Naive thymus-derived CD4-positive, alpha-beta T cell (primary cell): ENCODE results near the gene PKP1. TPM values are rescaled to one million over a fixed set of nuclear protein-coding genes. Genes with fewer than 3 reads are reported as not detected.

Source experiments
- ATAC-seq: fragments of 150-1000 bp; cut with Tn5 transposase; 2 replicates; pipeline ENCODE4 v1.10.0; 2021; ENCODE audit warnings: mild to moderate bottlenecking, moderate library complexity
- CTCF ChIA-PET: fragments of 350-600 bp; sonication (Branson Sonifier 250); formaldehyde crosslinking; loops from one replicate; lab custom pipeline; 2021; ENCODE audit warnings: antibody characterized with exemption; lab: Charles Lee
- POLR2A ChIA-PET: fragments of 350-600 bp; sonication (Branson Sonifier 250); formaldehyde crosslinking; loops from one replicate; lab custom pipeline; 2021; ENCODE audit warnings: antibody characterized with exemption, inconsistent platforms; lab: Charles Lee
- DNase-seq, 9 donors: peaks; one replicate each; pipeline versions ENCODE4 v3.0.0 to v3.0.0-alpha.2; 2020 to 2022; ENCODE audit warnings: mixed read lengths in 1 of 9
- H3K27ac ChIP-seq: one replicate; pipeline ENCODE4 v1.7.0; 2013; ENCODE audit warnings: mild to moderate bottlenecking, low read depth, low read length, moderate library complexity
- H3K27me3 ChIP-seq, 2 donors: one replicate each; pipeline ENCODE4 v1.7.0; 2013; ENCODE audit warnings: low read length in 2 of 2, mild to moderate bottlenecking in 2 of 2, moderate library complexity in 2 of 2; ENCODE audit not compliant: control insufficient read depth in 2 of 2, insufficient read depth in 2 of 2
- H3K36me3 ChIP-seq, 3 experiments: 1 replicate in 2 of 3; 2 replicates in 1 of 3; pipeline ENCODE4 v1.7.0; 2013; ENCODE audit warnings: low read length in 3 of 3, mild to moderate bottlenecking in 3 of 3, moderate library complexity in 1 of 3; ENCODE audit not compliant: insufficient read depth in 3 of 3, control insufficient read depth in 2 of 3
- H3K4me1 ChIP-seq, 2 donors: one replicate each; pipeline ENCODE4 v1.7.0; 2013; ENCODE audit warnings: low read length in 2 of 2, mild to moderate bottlenecking in 2 of 2, moderate library complexity in 1 of 2; ENCODE audit not compliant: control insufficient read depth in 2 of 2, insufficient read depth in 2 of 2
- H3K4me3 ChIP-seq: 2 replicates; pipeline ENCODE4 v1.7.0; 2013; ENCODE audit warnings: mild to moderate bottlenecking, low read length
- H3K9me3 ChIP-seq, 3 experiments: 1 replicate in 2 of 3; 2 replicates in 1 of 3; pipeline ENCODE4 v1.7.0; 2013; ENCODE audit warnings: low read length in 3 of 3; ENCODE audit not compliant: control insufficient read depth in 2 of 3
- H3K27ac Mint-ChIP-seq, 9 donors: one replicate each; pipeline ENCODE4 v1.8.0; 2020 to 2022; ENCODE audit warnings: mixed read lengths in 9 of 9, mild to moderate bottlenecking in 8 of 9, moderate library complexity in 5 of 9, inconsistent platforms in 2 of 9
- H3K27me3 Mint-ChIP-seq, 5 donors: one replicate each; pipeline ENCODE4 v1.8.0; 2021 to 2022; ENCODE audit warnings: mixed read lengths in 5 of 5, mild to moderate bottlenecking in 1 of 5
- H3K36me3 Mint-ChIP-seq, 5 donors: one replicate each; pipeline ENCODE4 v1.8.0; 2020 to 2022; ENCODE audit warnings: mixed read lengths in 5 of 5, mild to moderate bottlenecking in 3 of 5, inconsistent platforms in 1 of 5
- H3K4me1 Mint-ChIP-seq, 7 donors: one replicate each; pipeline ENCODE4 v1.8.0; 2020 to 2022; ENCODE audit warnings: mixed read lengths in 7 of 7, mild to moderate bottlenecking in 3 of 7, inconsistent platforms in 1 of 7
- H3K4me3 Mint-ChIP-seq, 10 donors: one replicate each; pipeline ENCODE4 v1.8.0; 2020 to 2022; ENCODE audit warnings: mild to moderate bottlenecking in 10 of 10, mixed read lengths in 10 of 10, moderate library complexity in 6 of 10, inconsistent platforms in 2 of 10
- H3K9me3 Mint-ChIP-seq, 11 donors: one replicate each; pipeline ENCODE4 v1.8.0; 2020 to 2022; ENCODE audit warnings: mixed read lengths in 11 of 11, mild to moderate bottlenecking in 4 of 11, inconsistent platforms in 1 of 11, moderate library complexity in 1 of 11
- intact Hi-C, 2 donors: fragments of 100-400 bp; cut with micrococcal nuclease; formaldehyde crosslinking; loops; one replicate each; pipeline ENCODE4 v1.15.1; 2023
- polyA plus RNA-seq, 2 donors: library from polyadenylated mRNA; unstranded; fragments of 300-500 nt; fragmentation: Illumina TruSeq; gene quantifications; one replicate each; pipeline ENCODE4 v1.2.3, GENCODE V29; 2021
- total RNA-seq, 6 experiments: library from RNA in 5 of 6; stranded (reverse) in 5 of 6; gene quantifications; 1 replicate in 5 of 6; 2 replicates in 1 of 6; pipeline ENCODE4 v1.2.3 and lab custom pipeline; 2021 to 2026

PKP1 gene
- total and polyA plus RNA-seq, 7 experiments from 2014 or later: not detected

DNA sequence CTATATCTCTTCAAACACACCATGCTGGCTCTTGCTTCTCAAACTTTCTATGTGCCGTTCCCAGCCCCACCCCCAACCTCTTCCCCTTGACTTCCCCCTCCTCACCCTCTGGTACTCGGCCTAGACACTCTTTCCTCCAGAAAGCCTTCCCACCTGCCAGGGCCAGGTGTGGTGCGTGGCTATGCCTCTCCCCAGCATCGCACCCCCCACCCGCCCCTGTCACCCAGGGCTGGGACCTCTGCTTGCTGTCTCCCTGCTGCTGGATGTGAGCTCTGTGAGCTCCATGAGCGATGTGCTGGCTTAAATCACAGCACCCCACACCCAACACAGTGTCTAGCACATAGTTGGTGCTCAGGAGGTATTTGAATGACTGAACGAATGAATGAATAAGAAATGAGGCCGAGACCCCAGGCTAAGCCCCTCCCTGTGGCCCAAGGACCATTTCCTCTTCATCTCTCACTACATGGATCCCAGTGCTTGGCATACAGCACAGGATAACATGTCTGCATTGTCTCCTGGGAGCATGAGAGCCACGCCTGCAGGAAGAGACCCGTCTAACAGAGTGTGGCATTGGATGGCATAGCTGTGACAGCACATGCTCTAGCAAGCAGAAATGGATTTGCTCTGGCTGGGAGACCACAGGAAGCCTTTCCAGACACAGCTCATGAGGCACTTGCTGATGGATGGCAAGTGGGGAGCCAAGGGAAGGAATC lies 74.5 kb downstream of the PKP1 start:
- Histone ChIP-seq H3K4me1 (no peaks in the 10 kb centered on the region), H3K27me3 (no peaks in the 10 kb centered on the region), H3K9me3 (no peaks in the 10 kb centered on the region), H3K27ac (no peak overlapping the region), H3K4me3 (no peak overlapping the region), H3K36me3 (no peaks in the 10 kb centered on the region)
- no peaks in the 10 kb centered on the region for H3K9me3 Mint-ChIP-seq
- H3K27ac Mint-ChIP-seq: no peak overlapping the region
- no peak overlapping the region for H3K4me3 Mint-ChIP-seq
- H3K27me3 Mint-ChIP-seq: peaks cover 0 to 31% (median 9%) of the 10 kb centered on the region in 5 donors
- ChIA-PET POLR2A (no interaction called here), CTCF (interaction anchor here (0.5 kb wide), 1 partner anchor 1079 kb away, joined by 4 read pairs; no protein-coding TSS in a partner anchor)
- ATAC-seq (no peak), DNase-seq (no peak)
- no peaks in the 10 kb centered on the region for H3K4me1 Mint-ChIP-seq
- intact Hi-C loops: no loop called here
- no peaks in the 10 kb centered on the region for H3K36me3 Mint-ChIP-seq

GRCh38 chr1:201358596-201358995 lies 75.3 kb downstream of the PKP1 start:
- no peak overlapping the region for H3K4me3 Mint-ChIP-seq
- H3K4me1 Mint-ChIP-seq: no peaks in the 10 kb centered on the region

DNA sequence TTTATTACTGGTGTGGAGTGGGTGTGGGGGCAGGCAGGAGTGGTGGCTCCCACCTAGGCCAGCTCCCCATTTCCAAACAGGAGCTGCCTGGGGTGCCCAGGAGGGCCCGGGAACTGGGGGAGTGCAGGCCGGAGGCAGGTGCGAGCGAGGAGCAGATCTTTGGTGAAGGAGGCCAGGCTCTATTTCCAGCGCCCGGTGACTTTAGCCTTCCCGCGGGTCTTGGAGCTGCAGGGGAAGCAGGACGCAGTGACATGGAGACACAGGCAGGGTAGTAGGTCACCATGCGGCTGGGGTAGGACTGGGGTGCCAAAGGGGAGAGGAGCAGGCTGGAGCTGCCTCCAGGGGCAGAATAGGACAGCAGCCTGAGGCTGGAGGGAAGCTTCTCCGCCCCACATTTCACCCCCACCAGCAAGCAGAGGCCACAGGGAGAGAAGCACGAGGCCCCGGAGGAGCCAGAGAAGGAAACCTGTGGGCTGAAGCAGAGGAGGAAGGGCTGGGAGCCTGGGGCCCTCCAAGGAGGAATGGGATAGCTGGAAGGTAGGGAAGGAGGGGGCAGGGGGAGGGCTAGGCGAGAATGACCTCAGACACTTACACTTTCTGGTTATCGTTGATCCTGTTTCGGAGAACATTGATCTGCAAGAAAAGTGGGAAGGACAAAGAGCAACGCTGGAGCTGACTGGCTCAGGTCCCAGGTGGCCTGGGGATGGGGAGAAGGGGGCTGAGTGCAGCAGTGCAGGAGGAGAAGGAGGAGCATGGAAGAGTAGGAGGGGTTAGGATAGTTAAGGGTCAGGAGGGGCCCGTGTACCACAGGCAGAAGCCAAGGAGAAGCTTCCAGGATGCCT lies 75.9 kb downstream of the PKP1 start:
- no peak overlapping the region for H3K4me3 ChIP-seq
- H3K4me1 ChIP-seq: no peaks in the 10 kb centered on the region
- CTCF ChIA-PET: no interaction called here
- Mint-ChIP-seq H3K9me3 (no peaks in the 10 kb centered on the region), H3K27me3 (peaks cover 0 to 28% (median 14%) of the 10 kb centered on the region in 5 donors), H3K4me1 (no peaks in the 10 kb centered on the region), H3K27ac (no peak overlapping the region), H3K4me3 (no peak overlapping the region), H3K36me3 (no peaks in the 10 kb centered on the region)
- H3K27me3 ChIP-seq: no peaks in the 10 kb centered on the region
- no peak for DNase-seq
- H3K9me3 ChIP-seq: no peaks in the 10 kb centered on the region
- no peak for ATAC-seq
- H3K27ac ChIP-seq: no peak overlapping the region
- POLR2A ChIA-PET: no interaction called here
- intact Hi-C loops: no loop called here
- H3K36me3 ChIP-seq: no peaks in the 10 kb centered on the region

More at GRCh38 chr1:201358596-201358995, 75.3 kb downstream of the PKP1 start:
- H3K27me3 ChIP-seq: no peaks in the 10 kb centered on the region
- Mint-ChIP-seq H3K27me3 (peaks cover 0 to 33% (median 14%) of the 10 kb centered on the region in 5 donors), H3K9me3 (no peaks in the 10 kb centered on the region), H3K27ac (no peak overlapping the region), H3K36me3 (no peaks in the 10 kb centered on the region)
- H3K36me3 ChIP-seq: no peaks in the 10 kb centered on the region
- no peak for ATAC-seq
- ChIA-PET POLR2A (no interaction called here), CTCF (no interaction called here)
- H3K4me3 ChIP-seq: no peak overlapping the region
- DNase-seq: no peak
- H3K27ac ChIP-seq: no peak overlapping the region
- no peaks in the 10 kb centered on the region for H3K4me1 ChIP-seq
- intact Hi-C loops: no loop called here
- no peaks in the 10 kb centered on the region for H3K9me3 ChIP-seq

DNA sequence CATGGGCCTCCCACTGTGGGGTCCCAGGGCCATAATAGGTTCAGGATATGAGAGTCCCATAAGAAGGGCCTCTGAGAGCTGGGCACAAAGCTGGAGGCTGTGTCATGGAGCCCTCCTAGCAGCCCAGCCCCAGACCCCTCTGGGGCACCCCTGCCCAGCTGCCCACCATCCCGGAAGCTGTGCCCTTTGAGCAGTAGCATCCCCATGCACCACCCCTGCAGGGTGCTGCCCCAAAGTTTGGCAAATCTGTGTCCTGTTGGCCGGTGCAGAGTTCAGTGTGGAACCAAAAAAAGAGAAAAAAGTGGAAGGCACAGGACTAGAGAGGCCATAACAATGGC lies 76.5 kb downstream of the PKP1 start:
- intact Hi-C loops: loop anchor here (2.0 to 5.0 kb wide), 2 partner anchors 105 to 273 kb away; no protein-coding TSS in a partner anchor
- Histone ChIP-seq H3K27me3 (no peaks in the 10 kb centered on the region), H3K4me3 (no peak overlapping the region), H3K4me1 (no peaks in the 10 kb centered on the region), H3K27ac (no peak overlapping the region), H3K36me3 (no peaks in the 10 kb centered on the region), H3K9me3 (no peaks in the 10 kb centered on the region)
- no peaks in the 10 kb centered on the region for H3K4me1 Mint-ChIP-seq
- H3K36me3 Mint-ChIP-seq: no peaks in the 10 kb centered on the region
- no peak overlapping the region for H3K27ac Mint-ChIP-seq
- DNase-seq: no peak
- CTCF ChIA-PET: no interaction called here
- no peaks in the 10 kb centered on the region for H3K9me3 Mint-ChIP-seq
- no peak overlapping the region for H3K4me3 Mint-ChIP-seq
- H3K27me3 Mint-ChIP-seq: peaks cover 0 to 23% (median 10%) of the 10 kb centered on the region in 5 donors
- no peak for ATAC-seq
- POLR2A ChIA-PET: no interaction called here

GRCh38 chr1:201360486-201360885 lies 77.2 kb downstream of the PKP1 start:
- POLR2A ChIA-PET: no interaction called here
- H3K27ac Mint-ChIP-seq: no peak overlapping the region
- no peaks in the 10 kb centered on the region for H3K9me3 Mint-ChIP-seq
- CTCF ChIA-PET: interaction anchor here (1.0 kb wide), 1 partner anchor 106 kb away, joined by 3 read pairs; no protein-coding TSS in a partner anchor
- Histone ChIP-seq H3K27me3 (no peaks in the 10 kb centered on the region), H3K36me3 (no peaks in the 10 kb centered on the region), H3K9me3 (no peaks in the 10 kb centered on the region), H3K27ac (no peak overlapping the region), H3K4me1 (no peaks in the 10 kb centered on the region), H3K4me3 (no peak overlapping the region)
- H3K4me3 Mint-ChIP-seq: no peak overlapping the region
- ATAC-seq (no peak), DNase-seq (no peak)
- H3K27me3 Mint-ChIP-seq: peaks cover 0 to 23% (median 10%) of the 10 kb centered on the region in 5 donors
- intact Hi-C loops: loop anchor here (2.0 to 5.0 kb wide), 2 partner anchors 106 to 273 kb away; no protein-coding TSS in a partner anchor
- no peaks in the 10 kb centered on the region for H3K36me3 Mint-ChIP-seq
- no peaks in the 10 kb centered on the region for H3K4me1 Mint-ChIP-seq

DNA sequence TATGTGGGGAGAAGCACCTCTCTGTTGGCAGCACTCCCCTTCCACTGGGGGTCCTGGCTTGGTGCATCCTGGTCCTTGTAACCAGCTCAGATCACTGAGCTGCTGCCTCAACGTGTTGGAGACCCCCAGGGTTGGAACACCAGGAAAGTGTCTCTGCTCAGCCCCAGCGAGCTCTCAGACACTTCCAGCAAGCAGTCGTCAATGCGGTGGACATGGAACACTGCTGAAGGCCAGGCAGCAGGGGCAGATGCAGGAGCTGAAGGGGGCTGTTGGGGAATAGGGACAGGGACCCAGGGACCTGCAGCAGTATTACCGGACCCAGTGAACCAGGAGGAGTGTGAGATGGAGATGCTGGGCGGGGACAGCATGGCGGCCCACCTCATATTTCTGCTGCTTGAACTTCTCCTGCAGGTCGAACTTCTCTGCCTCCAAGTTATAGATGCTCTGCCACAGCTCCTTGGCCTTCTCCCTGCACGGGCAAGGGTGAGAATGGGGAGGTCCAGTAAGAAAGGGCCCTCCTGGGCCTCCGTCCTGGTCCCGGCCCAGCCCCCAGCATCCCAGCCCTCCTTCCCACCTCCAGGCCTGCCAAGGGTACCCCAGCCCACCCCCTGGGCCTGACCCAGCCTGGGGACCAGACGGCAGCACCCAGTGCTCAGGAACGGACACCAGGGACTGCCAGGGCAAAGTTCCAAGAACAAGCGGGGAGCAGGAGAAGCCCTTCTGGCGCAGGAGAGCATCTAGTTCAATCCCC lies 77.8 kb downstream of the PKP1 start:
- H3K36me3 Mint-ChIP-seq: no peaks in the 10 kb centered on the region
- no peaks in the 10 kb centered on the region for H3K36me3 ChIP-seq
- CTCF ChIA-PET: interaction anchor here (1.0 kb wide), 1 partner anchor 107 kb away, joined by 3 read pairs; no protein-coding TSS in a partner anchor
- H3K27me3 Mint-ChIP-seq: peaks cover 0 to 27% (median 10%) of the 10 kb centered on the region in 5 donors
- POLR2A ChIA-PET: no interaction called here
- H3K27ac ChIP-seq: no peak overlapping the region
- intact Hi-C loops: loop anchor here (2.0 to 5.0 kb wide), 2 partner anchors 106 to 274 kb away; no protein-coding TSS in a partner anchor
- H3K9me3 Mint-ChIP-seq: no peaks in the 10 kb centered on the region
- H3K4me1 ChIP-seq: no peaks in the 10 kb centered on the region
- DNase-seq: no peak
- H3K27ac Mint-ChIP-seq: no peak overlapping the region
- no peaks in the 10 kb centered on the region for H3K9me3 ChIP-seq
- H3K27me3 ChIP-seq: no peaks in the 10 kb centered on the region
- no peaks in the 10 kb centered on the region for H3K4me1 Mint-ChIP-seq
- H3K4me3 Mint-ChIP-seq: no peak overlapping the region
- no peak for ATAC-seq
- H3K4me3 ChIP-seq: no peak overlapping the region
